ENCODE results near the gene VWC2L.

VWC2L gene

GRCh38 chr2:214410918-214411554, at the start of gene VWC2L:
TSS of gene VWC2L (plus strand) at chr2:214411054. CDS start at chr2:214414194, 3,140 bp downstream.
- Histone ChIP-seq H3K4me2 (ENCODE audit: low read length) (no peak within 1 kb of the TSS), H3K9me3 (ENCODE audit: control insufficient read depth, insufficient read depth, low read length) (no peaks in the 10 kb centered on the region), H3K27ac (ENCODE audit: low read depth, low read length) (no peak within 1 kb of the TSS), H3K9me2 (replicated peaks; ENCODE audit: control insufficient read depth, low read length) (no peaks in the 10 kb centered on the region), H3K27me3 (ENCODE audit: control insufficient read depth, low read length) (no peaks in the 10 kb centered on the region), H3K36me3 (ENCODE audit: control insufficient read depth, low read length) (no peaks in the 10 kb centered on the region), H3F3A (ENCODE audit: control insufficient read depth, insufficient read depth) (no peaks in the 10 kb centered on the region), H3K4me3 (ENCODE audit: low read length) (no peak within 1 kb of the TSS), H3K79me2 (ENCODE audit: control insufficient read depth, low read length) (no peaks in the 10 kb centered on the region), H4K20me1 (ENCODE audit: control insufficient read depth, insufficient read depth, low read depth, low read length) (no peaks in the 10 kb centered on the region), H3K4me1 (ENCODE audit: control insufficient read depth, low read length) (no peaks in the 10 kb centered on the region)
- TF ChIP-seq CTCF (IDR thresholded peaks at IDR 0.05; ENCODE audit: low read depth, low read length, poor library complexity, severe bottlenecking), result no peak
- TF ChIP-seq EZH2phosphoT487 (IDR thresholded peaks at IDR 0.05; ENCODE audit: borderline replicate concordance, low read length), result no peak

GRCh38 chr2:214361116-214361515, 49.7 kb upstream of the VWC2L start:
- Histone ChIP-seq H3K4me3 (ENCODE audit: low read length) (no peak overlapping the region), H3K27me3 (ENCODE audit: control insufficient read depth, low read length) (no peaks in the 10 kb centered on the region)

GRCh38 chr2:214365549-214365948, 45.3 kb upstream of the VWC2L start:
- Histone ChIP-seq H3K4me1 (ENCODE audit: control insufficient read depth, low read length) (no peaks in the 10 kb centered on the region), H3F3A (ENCODE audit: control insufficient read depth, insufficient read depth) (no peaks in the 10 kb centered on the region), H3K4me2 (ENCODE audit: low read length) (no peak overlapping the region)

More at GRCh38 chr2:214361116-214361515, 49.7 kb upstream of the VWC2L start:
- Histone ChIP-seq H3K27ac (ENCODE audit: low read depth, low read length) (no peak overlapping the region), H3K9me3 (ENCODE audit: control insufficient read depth, insufficient read depth, low read length) (no peaks in the 10 kb centered on the region), H4K20me1 (ENCODE audit: control insufficient read depth, insufficient read depth, low read depth, low read length) (no peaks in the 10 kb centered on the region), H3K79me2 (ENCODE audit: control insufficient read depth, low read length) (no peaks in the 10 kb centered on the region), H3K4me1 (ENCODE audit: control insufficient read depth, low read length) (no peaks in the 10 kb centered on the region), H3K36me3 (ENCODE audit: control insufficient read depth, low read length) (no peaks in the 10 kb centered on the region), H3K9me2 (replicated peaks; ENCODE audit: control insufficient read depth, low read length) (no peaks in the 10 kb centered on the region), H3K4me2 (ENCODE audit: low read length) (no peak overlapping the region), H3F3A (ENCODE audit: control insufficient read depth, insufficient read depth) (no peaks in the 10 kb centered on the region)
- TF ChIP-seq EZH2phosphoT487 (IDR thresholded peaks at IDR 0.05; ENCODE audit: borderline replicate concordance, low read length), result no peak
- TF ChIP-seq CTCF (IDR thresholded peaks at IDR 0.05; ENCODE audit: low read depth, low read length, poor library complexity, severe bottlenecking), result no peak

More at GRCh38 chr2:214365549-214365948, 45.3 kb upstream of the VWC2L start:
- no peaks in the 10 kb centered on the region for H3K27me3 ChIP-seq (ENCODE audit: control insufficient read depth, low read length)
- H3K36me3 ChIP-seq (ENCODE audit: control insufficient read depth, low read length), result no peaks in the 10 kb centered on the region
- H3K9me2 ChIP-seq (replicated peaks; ENCODE audit: control insufficient read depth, low read length), result no peaks in the 10 kb centered on the region
- no peaks in the 10 kb centered on the region for H3K79me2 ChIP-seq (ENCODE audit: control insufficient read depth, low read length)
- H3K9me3 ChIP-seq (ENCODE audit: control insufficient read depth, insufficient read depth, low read length), result no peaks in the 10 kb centered on the region
- H3K27ac ChIP-seq (ENCODE audit: low read depth, low read length), result no peak overlapping the region
- no peak overlapping the region for H3K4me3 ChIP-seq (ENCODE audit: low read length)
- no peaks in the 10 kb centered on the region for H4K20me1 ChIP-seq (ENCODE audit: control insufficient read depth, insufficient read depth, low read depth, low read length)
- TF ChIP-seq CTCF (IDR thresholded peaks at IDR 0.05; ENCODE audit: low read depth, low read length, poor library complexity, severe bottlenecking) (no peak), EZH2phosphoT487 (IDR thresholded peaks at IDR 0.05; ENCODE audit: borderline replicate concordance, low read length) (no peak)
